SU-DHL-6 (cell line): ENCODE data around the gene SEC16A.

Experiments used
- EZH2phosphoT487 ChIP-seq: fragments of 200-600 bp; sonication (generic), shearing (Covaris generic); conservative IDR thresholded peaks from 2 replicates; pipeline ENCODE4 v1.6.1; 2018; ENCODE audit warnings: mild to moderate bottlenecking, antibody characterized with exemption, low read length, moderate library complexity, mixed read lengths
- TF ChIP-seq, protein P1 (sequence below): fragments of 200-600 bp; sonication (generic); IDR thresholded peaks from one replicate; pipeline ENCODE4 v1.5.1; 2017; ENCODE audit warnings: antibody characterized with exemption, mild to moderate bottlenecking, low read length, moderate library complexity; ENCODE audit not compliant: insufficient read depth, poor library complexity, severe bottlenecking

DNA sequence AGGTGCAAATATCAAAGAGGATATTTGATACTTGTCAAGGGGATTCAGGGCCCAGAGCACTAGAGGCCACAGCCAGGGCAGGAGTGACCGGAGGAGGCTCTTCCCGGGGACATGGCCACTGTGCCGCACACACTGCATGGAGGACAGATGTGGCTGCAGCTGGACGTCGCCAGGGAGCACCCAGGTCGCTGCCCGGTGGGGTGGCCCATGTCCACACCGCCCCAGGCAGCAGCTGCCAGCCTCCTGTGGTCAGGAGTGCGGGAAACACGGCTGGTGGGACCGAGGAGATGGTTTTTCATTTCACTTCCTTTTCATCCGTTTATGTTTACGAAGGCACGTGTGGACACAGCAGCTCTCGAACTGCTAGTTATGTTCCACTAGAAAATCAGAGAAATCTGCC, 15.1 kb downstream of the SEC16A start:
- TF ChIP-seq, protein P1, sequence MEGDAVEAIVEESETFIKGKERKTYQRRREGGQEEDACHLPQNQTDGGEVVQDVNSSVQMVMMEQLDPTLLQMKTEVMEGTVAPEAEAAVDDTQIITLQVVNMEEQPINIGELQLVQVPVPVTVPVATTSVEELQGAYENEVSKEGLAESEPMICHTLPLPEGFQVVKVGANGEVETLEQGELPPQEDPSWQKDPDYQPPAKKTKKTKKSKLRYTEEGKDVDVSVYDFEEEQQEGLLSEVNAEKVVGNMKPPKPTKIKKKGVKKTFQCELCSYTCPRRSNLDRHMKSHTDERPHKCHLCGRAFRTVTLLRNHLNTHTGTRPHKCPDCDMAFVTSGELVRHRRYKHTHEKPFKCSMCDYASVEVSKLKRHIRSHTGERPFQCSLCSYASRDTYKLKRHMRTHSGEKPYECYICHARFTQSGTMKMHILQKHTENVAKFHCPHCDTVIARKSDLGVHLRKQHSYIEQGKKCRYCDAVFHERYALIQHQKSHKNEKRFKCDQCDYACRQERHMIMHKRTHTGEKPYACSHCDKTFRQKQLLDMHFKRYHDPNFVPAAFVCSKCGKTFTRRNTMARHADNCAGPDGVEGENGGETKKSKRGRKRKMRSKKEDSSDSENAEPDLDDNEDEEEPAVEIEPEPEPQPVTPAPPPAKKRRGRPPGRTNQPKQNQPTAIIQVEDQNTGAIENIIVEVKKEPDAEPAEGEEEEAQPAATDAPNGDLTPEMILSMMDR: no peak
- no peak for TF ChIP-seq EZH2phosphoT487
